PFSK-1 (cell line): ENCODE data around the gene ARHGEF16.

Experiments used
- FOXP2 ChIP-seq: optimal IDR thresholded peaks from 2 replicates; pipeline ENCODE3; 2011; ENCODE audit warnings: borderline replicate concordance, control low read depth, inconsistent platforms; ENCODE audit not compliant: insufficient read depth; ENCODE audit errors: extremely low read length, extremely low read depth
- POLR2AphosphoS5 ChIP-seq: IDR thresholded peaks from 2 replicates; pipeline ENCODE4 v1.6.1; 2012; ENCODE audit warnings: low read depth, mild to moderate bottlenecking, control low read depth, low read length, moderate library complexity
- REST ChIP-seq, 2 experiments: IDR thresholded peaks; 2 replicates each; pipeline versions ENCODE4 v1.6.1 to v1.8.0; 2011 to 2012; ENCODE audit warnings: low read depth in 2 of 2, low read length in 2 of 2, control low read depth in 1 of 2, inconsistent platforms in 1 of 2, mild to moderate bottlenecking in 1 of 2, moderate library complexity in 1 of 2; ENCODE audit not compliant: insufficient read depth in 1 of 2
- SIN3A ChIP-seq: IDR thresholded peaks from 2 replicates; pipeline ENCODE4 v1.6.1; 2012; ENCODE audit warnings: mild to moderate bottlenecking, low read length, moderate library complexity, borderline replicate concordance; ENCODE audit not compliant: insufficient read depth
- TAF1 ChIP-seq: IDR thresholded peaks from 2 replicates; pipeline ENCODE4 v1.6.1; 2012; ENCODE audit warnings: low read length, control low read depth, borderline replicate concordance; ENCODE audit not compliant: insufficient read depth

ARHGEF16 gene

GRCh38 chr1:3469849-3470649 is 15.6 kb downstream of the ARHGEF16 start:
- no peak for TF ChIP-seq TAF1
- TF ChIP-seq SIN3A: no peak
- TF ChIP-seq FOXP2: no peak
- TF ChIP-seq REST (IDR thresholded peaks at IDR 0.05; ENCODE audit: insufficient read depth in 1 of 2, low read depth in 2 of 2, low read length in 2 of 2): no peak
- no peak for TF ChIP-seq POLR2AphosphoS5

- no peak for TF ChIP-seq SIN3A
- no peak for TF ChIP-seq POLR2AphosphoS5
- no peak for TF ChIP-seq FOXP2
- TF ChIP-seq REST (IDR thresholded peaks at IDR 0.05; ENCODE audit: insufficient read depth in 1 of 2, low read depth in 2 of 2, low read length in 2 of 2): no peak
- no peak for TF ChIP-seq TAF1
These were observed 16.3 kb downstream of the ARHGEF16 start for GRCh38 chr1:3470650-3471355.

GRCh38 chr1:3471356-3472087 is 17.1 kb downstream of the ARHGEF16 start:
- TF ChIP-seq REST (IDR thresholded peaks at IDR 0.05; ENCODE audit: insufficient read depth in 1 of 2, low read depth in 2 of 2, low read length in 2 of 2): no peak
- no peak for TF ChIP-seq SIN3A

- TF ChIP-seq SIN3A (no peak), REST (IDR thresholded peaks at IDR 0.05; ENCODE audit: insufficient read depth in 1 of 2, low read depth in 2 of 2, low read length in 2 of 2) (no peak), FOXP2 (no peak), TAF1 (no peak), POLR2AphosphoS5 (no peak)
These were observed 17.8 kb downstream of the ARHGEF16 start for GRCh38 chr1:3472088-3472850.
